ENCODE results near the gene RPTOR.
"Not testable (repeated sequence)": the region's sequence is repeated elsewhere in the genome, so short reads cannot be mapped to it uniquely, and the experiment has no call there.

The RPTOR gene

DNA sequence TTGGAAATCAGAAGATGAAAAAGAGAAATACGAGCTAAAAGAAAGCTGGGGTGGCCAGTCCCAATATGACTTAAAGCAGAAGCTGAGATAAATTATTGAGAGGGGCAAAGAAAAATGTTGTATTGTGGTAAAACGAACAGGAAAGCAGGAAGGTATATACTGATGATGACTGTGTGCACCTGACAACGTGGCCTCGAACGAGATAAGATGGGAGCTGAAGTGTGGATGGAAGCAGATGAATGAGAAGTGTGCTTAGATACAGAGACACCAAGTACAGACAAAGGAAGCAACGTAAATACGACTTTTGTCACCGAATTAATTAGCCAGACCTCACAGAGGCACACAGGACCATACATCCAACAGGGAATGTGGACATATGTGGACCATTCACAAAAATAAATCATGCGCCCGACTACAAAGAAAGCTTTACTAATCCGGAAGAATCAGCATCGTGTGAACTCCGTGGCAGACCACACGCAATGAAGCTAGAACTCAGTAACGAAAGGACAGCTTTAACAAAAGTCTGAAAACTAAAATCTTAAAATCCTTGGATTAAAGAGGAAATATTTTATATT is 218.7 kb downstream of the RPTOR start:
- Histone ChIP-seq H3K36me3 (ENCODE audit: control insufficient read depth, insufficient read depth, low read length) (no peaks in the 10 kb centered on the region), H3K4me1 (ENCODE audit: control insufficient read depth, insufficient read depth, low read length) (no peaks in the 10 kb centered on the region), H3K9me3 (ENCODE audit: control insufficient read depth, low read length) (no peaks in the 10 kb centered on the region), H3K4me3 (ENCODE audit: low read length) (no peak overlapping the region), H3K9ac (ENCODE audit: low read length) (no peak overlapping the region), H3K27me3 (ENCODE audit: control insufficient read depth, insufficient read depth, low read length) (no peaks in the 10 kb centered on the region)

- H3K4me3 ChIP-seq (ENCODE audit: low read length); H3K36me3 ChIP-seq (ENCODE audit: control insufficient read depth, insufficient read depth, low read length); H3K9ac ChIP-seq (ENCODE audit: low read length); H3K27me3 ChIP-seq (ENCODE audit: control insufficient read depth, insufficient read depth, low read length); H3K9me3 ChIP-seq (ENCODE audit: control insufficient read depth, low read length); H3K4me1 ChIP-seq (ENCODE audit: control insufficient read depth, insufficient read depth, low read length): not testable (repeated sequence)
Measured at GRCh38 chr17:80764627-80765145, 220.0 kb downstream of the RPTOR start.

GRCh38 chr17:80765241-80765961 is 220.8 kb downstream of the RPTOR start:
- no peaks in the 10 kb centered on the region for H3K4me1 ChIP-seq (ENCODE audit: control insufficient read depth, insufficient read depth, low read length)
- no peak overlapping the region for H3K4me3 ChIP-seq (ENCODE audit: low read length)
- H3K36me3 ChIP-seq (ENCODE audit: control insufficient read depth, insufficient read depth, low read length) = no peaks in the 10 kb centered on the region
- H3K27me3 ChIP-seq (ENCODE audit: control insufficient read depth, insufficient read depth, low read length) = no peaks in the 10 kb centered on the region
- H3K9ac ChIP-seq (ENCODE audit: low read length) = no peak overlapping the region
- no peaks in the 10 kb centered on the region for H3K9me3 ChIP-seq (ENCODE audit: control insufficient read depth, low read length)

- Histone ChIP-seq H3K27me3 (ENCODE audit: control insufficient read depth, insufficient read depth, low read length) (no peaks in the 10 kb centered on the region), H3K9me3 (ENCODE audit: control insufficient read depth, low read length) (no peaks in the 10 kb centered on the region), H3K4me1 (ENCODE audit: control insufficient read depth, insufficient read depth, low read length) (no peaks in the 10 kb centered on the region), H3K9ac (ENCODE audit: low read length) (no peak overlapping the region), H3K4me3 (ENCODE audit: low read length) (no peak overlapping the region), H3K36me3 (ENCODE audit: control insufficient read depth, insufficient read depth, low read length) (no peaks in the 10 kb centered on the region)
Measured at GRCh38 chr17:80766290-80766855, 221.7 kb downstream of the RPTOR start.

DNA sequence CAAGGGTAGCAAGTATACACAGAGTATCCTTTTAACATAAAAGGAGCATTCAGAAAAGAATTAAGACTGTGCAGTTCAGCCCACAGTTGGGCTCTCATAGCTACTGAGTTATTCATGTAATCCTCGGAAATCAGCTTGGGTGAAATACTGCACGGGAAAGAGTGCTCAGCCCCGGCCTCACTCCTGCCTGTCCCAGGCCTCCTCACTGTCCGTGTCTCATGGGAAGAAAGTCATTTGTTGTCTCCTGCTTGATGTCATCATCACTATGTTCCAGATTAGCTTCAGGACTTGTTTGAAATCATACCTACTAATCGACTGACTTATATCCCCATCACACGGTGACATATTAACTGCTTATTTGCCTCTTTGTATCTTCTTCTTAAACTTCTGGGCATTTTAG is 223.8 kb downstream of the RPTOR start:
- no peak overlapping the region for H3K4me3 ChIP-seq (ENCODE audit: low read length)
- no peaks in the 10 kb centered on the region for H3K9me3 ChIP-seq (ENCODE audit: control insufficient read depth, low read length)
- H3K4me1 ChIP-seq (ENCODE audit: control insufficient read depth, insufficient read depth, low read length) = no peaks in the 10 kb centered on the region
- no peaks in the 10 kb centered on the region for H3K27me3 ChIP-seq (ENCODE audit: control insufficient read depth, insufficient read depth, low read length)
- no peaks in the 10 kb centered on the region for H3K36me3 ChIP-seq (ENCODE audit: control insufficient read depth, insufficient read depth, low read length)
- H3K9ac ChIP-seq (ENCODE audit: low read length) = no peak overlapping the region

GRCh38 chr17:80768936-80769335 is 224.3 kb downstream of the RPTOR start:
- no peaks in the 10 kb centered on the region for H3K4me1 ChIP-seq (ENCODE audit: control insufficient read depth, insufficient read depth, low read length)
- no peaks in the 10 kb centered on the region for H3K36me3 ChIP-seq (ENCODE audit: control insufficient read depth, insufficient read depth, low read length)
- H3K9ac ChIP-seq (ENCODE audit: low read length) = no peak overlapping the region
- H3K9me3 ChIP-seq (ENCODE audit: control insufficient read depth, low read length) = no peaks in the 10 kb centered on the region
- H3K4me3 ChIP-seq (ENCODE audit: low read length) = no peak overlapping the region
- H3K27me3 ChIP-seq (ENCODE audit: control insufficient read depth, insufficient read depth, low read length) = no peaks in the 10 kb centered on the region

- no peaks in the 10 kb centered on the region for H3K4me1 ChIP-seq (ENCODE audit: control insufficient read depth, insufficient read depth, low read length)
- H3K9ac ChIP-seq (ENCODE audit: low read length) = no peak overlapping the region
- H3K9me3 ChIP-seq (ENCODE audit: control insufficient read depth, low read length) = no peaks in the 10 kb centered on the region
- H3K4me3 ChIP-seq (ENCODE audit: low read length) = no peak overlapping the region
- no peaks in the 10 kb centered on the region for H3K36me3 ChIP-seq (ENCODE audit: control insufficient read depth, insufficient read depth, low read length)
- no peaks in the 10 kb centered on the region for H3K27me3 ChIP-seq (ENCODE audit: control insufficient read depth, insufficient read depth, low read length)
Measured at GRCh38 chr17:80769516-80769915, 224.9 kb downstream of the RPTOR start.

DNA sequence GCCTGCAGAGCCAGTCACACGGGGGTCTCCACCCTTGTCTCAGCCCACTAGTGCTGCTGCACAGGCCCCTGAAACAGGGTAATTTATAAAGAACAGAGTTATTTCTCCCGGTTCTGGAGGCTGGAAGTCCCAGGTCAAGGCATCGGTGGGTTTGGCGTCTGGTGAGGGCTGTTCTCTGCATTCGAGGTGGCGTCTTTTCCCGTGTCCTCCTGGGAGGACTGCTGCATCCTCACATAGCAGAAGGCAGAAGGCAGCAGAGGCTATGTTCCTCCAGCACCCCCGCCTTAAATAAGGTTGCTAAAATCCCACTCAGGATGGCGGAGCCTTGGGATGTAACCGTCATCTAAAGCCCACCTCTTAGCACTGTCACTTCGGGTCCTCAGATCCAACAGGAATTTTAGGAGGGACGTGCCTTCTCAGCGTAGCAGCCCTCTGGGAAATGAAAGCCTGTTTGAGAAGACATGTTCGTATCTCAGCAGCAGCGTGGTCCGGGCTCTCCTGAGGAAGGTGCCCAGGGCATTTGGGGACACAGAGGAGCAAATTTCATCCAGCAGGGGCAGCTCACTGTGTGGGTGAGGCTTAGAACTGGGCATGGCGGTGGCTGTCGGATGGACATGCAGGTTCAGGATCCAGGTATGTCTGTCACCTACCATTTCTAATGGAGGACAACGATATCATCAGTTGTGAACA is 225.4 kb downstream of the RPTOR start:
- no peaks in the 10 kb centered on the region for H3K9me3 ChIP-seq (ENCODE audit: control insufficient read depth, low read length)
- no peak overlapping the region for H3K4me3 ChIP-seq (ENCODE audit: low read length)
- no peaks in the 10 kb centered on the region for H3K4me1 ChIP-seq (ENCODE audit: control insufficient read depth, insufficient read depth, low read length)

GRCh38 chr17:80770881-80771611 is 226.4 kb downstream of the RPTOR start:
- Histone ChIP-seq H3K27me3 (ENCODE audit: control insufficient read depth, insufficient read depth, low read length) (no peaks in the 10 kb centered on the region), H3K36me3 (ENCODE audit: control insufficient read depth, insufficient read depth, low read length) (no peaks in the 10 kb centered on the region), H3K4me1 (ENCODE audit: control insufficient read depth, insufficient read depth, low read length) (no peaks in the 10 kb centered on the region), H3K9me3 (ENCODE audit: control insufficient read depth, low read length) (no peaks in the 10 kb centered on the region), H3K9ac (ENCODE audit: low read length) (no peak overlapping the region), H3K4me3 (ENCODE audit: low read length) (no peak overlapping the region)

More for the DNA sequence above, 225.4 kb downstream of the RPTOR start:
- Histone ChIP-seq H3K36me3 (ENCODE audit: control insufficient read depth, insufficient read depth, low read length) (no peaks in the 10 kb centered on the region), H3K9ac (ENCODE audit: low read length) (no peak overlapping the region), H3K27me3 (ENCODE audit: control insufficient read depth, insufficient read depth, low read length) (no peaks in the 10 kb centered on the region)

DNA sequence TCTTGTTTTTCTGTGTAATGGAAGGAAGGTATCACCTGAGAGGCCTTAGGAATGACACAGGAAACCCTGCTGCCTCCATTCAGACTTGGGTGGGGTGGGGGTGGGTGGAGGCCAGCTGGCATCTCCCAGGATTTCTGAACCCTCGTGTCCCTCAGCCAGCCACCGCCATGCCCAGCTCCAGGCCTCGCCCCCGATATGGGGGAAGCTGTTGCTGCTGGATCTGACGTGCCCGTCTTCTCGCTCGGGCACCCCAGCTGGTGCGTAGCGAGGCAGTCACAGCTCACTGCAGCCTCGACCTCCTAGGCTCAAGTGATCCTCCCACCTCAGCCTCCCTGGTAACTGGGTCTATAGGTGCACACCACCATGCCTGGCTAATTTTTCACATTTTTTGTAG is 227.0 kb downstream of the RPTOR start:
- Histone ChIP-seq H3K36me3 (ENCODE audit: control insufficient read depth, insufficient read depth, low read length) (no peaks in the 10 kb centered on the region), H3K9me3 (ENCODE audit: control insufficient read depth, low read length) (no peaks in the 10 kb centered on the region), H3K9ac (ENCODE audit: low read length) (no peak overlapping the region), H3K4me3 (ENCODE audit: low read length) (no peak overlapping the region), H3K4me1 (ENCODE audit: control insufficient read depth, insufficient read depth, low read length) (no peaks in the 10 kb centered on the region), H3K27me3 (ENCODE audit: control insufficient read depth, insufficient read depth, low read length) (no peaks in the 10 kb centered on the region)

- no peaks in the 10 kb centered on the region for H3K9me3 ChIP-seq (ENCODE audit: control insufficient read depth, low read length)
- H3K36me3 ChIP-seq (ENCODE audit: control insufficient read depth, insufficient read depth, low read length) = no peaks in the 10 kb centered on the region
- no peak overlapping the region for H3K9ac ChIP-seq (ENCODE audit: low read length)
- no peaks in the 10 kb centered on the region for H3K4me1 ChIP-seq (ENCODE audit: control insufficient read depth, insufficient read depth, low read length)
- no peak overlapping the region for H3K4me3 ChIP-seq (ENCODE audit: low read length)
- H3K27me3 ChIP-seq (ENCODE audit: control insufficient read depth, insufficient read depth, low read length) = no peaks in the 10 kb centered on the region
Measured at GRCh38 chr17:80772906-80773242, 228.2 kb downstream of the RPTOR start.
